GM18507 (cell line): ENCODE results near the gene TNNI2.

Source experiments
- DNase-seq: peaks from one replicate; pipeline ENCODE4 v3.0.0; 2011; ENCODE audit warnings: low read depth; ENCODE audit not compliant: insufficient read length; ENCODE audit errors: extremely low spot score
- FAIRE-seq: peaks from 2 replicates; lab custom pipeline; 2011; peaks lifted over from hg19 to GRCh38; lab: Jason Lieb, UNC

The TNNI2 gene

DNA sequence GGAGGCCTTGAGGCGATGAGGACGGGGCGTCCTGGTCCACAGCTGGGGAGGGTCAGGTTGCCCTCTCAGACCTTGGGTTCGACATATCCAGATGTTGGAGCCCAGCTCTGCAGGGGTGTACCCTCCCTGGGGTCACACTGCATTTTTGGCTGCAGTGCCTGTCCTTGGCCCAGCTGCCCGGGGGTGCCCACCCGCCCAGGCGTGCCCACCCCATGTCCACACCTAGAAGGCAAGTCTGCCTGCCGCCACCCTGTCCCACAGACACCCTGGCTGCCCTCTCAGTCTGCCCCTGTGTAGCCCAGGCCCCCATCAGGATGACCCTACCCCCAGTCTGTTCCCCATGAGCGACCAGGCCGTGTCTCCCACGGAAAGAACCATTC is 17.1 kb downstream of the TNNI2 start:
- no peak for DNase-seq
- no peak for FAIRE-seq

DNA sequence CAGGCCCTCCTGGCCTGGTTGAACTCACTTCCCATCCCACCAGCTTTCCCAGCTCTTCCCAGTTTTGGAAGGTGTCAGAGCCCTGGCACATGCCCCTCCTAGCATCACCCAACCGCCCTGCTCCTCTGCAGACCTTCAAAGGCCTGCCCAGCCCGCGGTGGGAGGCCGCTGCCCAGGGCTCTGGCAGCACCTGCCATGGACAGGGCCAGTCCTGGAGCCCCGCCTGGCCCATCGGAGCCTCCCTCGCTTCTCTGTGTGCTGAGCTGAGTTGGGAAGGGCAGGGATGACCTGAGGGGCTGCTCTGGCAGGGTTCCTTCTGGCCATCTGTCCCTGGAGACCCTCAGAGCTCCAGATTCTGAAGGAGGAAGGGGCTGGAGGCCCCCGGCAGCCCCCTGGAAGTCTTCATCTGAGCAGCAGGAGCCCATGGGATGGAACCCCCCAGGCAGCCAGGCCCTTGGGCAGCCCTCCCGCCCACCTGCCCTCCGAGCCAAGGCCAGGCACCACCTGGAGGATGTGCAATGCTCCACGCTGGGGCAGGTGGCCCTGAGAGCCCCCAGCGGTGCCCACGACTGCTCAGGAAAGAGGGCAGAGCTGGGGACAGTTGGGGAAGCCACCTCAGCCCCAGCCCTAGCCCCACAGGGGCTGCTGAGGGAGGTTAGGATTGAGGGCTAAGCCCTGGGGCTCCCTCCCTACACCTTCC is 17.7 kb downstream of the TNNI2 start:
- no peak for FAIRE-seq
- DNase-seq, result no peak

DNA sequence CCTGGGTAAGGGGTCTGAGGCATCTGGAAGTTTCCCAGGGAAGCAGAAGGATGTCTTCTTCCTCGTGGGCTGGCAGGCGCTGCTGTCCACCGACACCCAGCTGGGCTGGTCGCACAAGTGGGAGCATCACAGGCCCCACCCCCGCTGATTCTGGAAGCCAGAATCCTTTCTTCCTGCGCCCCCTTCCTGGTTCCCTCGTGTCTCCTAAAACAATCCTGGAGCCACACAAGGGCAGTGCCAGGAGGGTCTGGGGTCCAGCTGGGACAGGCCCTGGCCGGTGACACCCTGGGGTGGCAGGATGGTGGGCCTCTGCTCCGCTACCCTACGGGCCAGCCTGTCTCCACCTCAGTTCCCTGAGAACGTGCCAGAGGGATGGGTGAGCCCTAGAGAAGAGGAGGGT is 18.3 kb downstream of the TNNI2 start:
- DNase-seq (no peak), FAIRE-seq (no peak)

DNA sequence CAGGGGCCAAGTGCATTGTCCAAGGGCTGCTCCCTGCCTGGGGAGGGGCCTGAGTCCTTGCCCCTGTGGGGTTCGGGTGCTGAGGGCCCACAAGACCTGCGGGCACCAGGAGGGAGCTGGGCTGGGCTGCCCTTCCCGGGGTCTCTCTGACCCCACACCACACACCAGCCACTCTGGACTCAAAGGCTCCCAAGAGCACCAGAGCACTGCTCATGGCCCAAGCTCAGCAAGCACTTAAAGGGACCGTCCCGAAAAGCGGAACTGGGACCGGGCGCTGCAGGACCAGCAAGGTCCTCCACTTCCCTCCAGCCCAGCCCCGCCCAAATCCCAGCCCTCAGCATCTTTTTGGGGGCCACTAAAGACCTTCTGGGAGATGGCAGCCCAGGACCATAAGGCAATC is 19.4 kb downstream of the TNNI2 start:
- no peak for FAIRE-seq

DNA sequence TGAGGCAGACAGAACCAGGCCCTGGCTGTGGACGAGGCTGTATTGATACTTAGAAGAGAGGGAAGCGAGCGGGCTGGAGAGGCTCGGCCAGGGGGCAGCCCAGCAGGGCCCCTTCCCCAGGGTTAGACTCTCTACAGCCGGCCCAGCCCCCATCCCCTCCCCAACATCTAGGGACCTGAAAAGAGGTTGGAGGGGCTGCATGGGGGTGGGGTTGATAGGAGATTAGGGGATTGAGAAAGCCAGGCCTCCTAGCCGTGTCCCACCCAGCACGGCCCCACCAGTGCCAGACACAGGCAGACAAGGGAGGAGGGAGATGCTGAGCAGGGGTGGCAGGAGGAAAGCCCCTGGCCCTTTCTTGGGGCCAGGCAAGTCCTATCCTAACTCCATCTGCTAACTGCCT is 19.8 kb downstream of the TNNI2 start:
- no peak for FAIRE-seq
- DNase-seq, result no peak

More for the DNA sequence above, 19.4 kb downstream of the TNNI2 start:
- DNase-seq, result no peak

DNA sequence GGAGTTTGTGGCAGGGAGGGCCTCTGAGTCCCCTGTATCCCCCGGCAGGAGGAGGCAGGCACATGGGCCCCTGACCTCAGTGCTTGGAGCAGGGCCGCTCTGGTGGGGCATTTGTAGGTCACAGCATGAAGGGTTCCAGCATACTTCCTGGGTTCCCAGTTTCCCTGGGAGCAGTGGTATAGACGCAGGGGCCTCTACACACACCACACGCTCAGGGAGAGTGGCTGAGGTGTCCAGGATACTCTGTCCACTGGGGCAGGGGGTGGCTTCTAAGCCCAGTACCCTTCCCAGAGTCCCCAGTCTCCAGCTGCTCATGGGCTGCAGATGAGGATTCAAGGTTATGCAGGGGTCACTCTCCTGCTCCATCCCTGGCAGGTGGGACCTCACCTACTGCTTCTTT is 20.2 kb downstream of the TNNI2 start:
- DNase-seq, result no peak
- no peak for FAIRE-seq

DNA sequence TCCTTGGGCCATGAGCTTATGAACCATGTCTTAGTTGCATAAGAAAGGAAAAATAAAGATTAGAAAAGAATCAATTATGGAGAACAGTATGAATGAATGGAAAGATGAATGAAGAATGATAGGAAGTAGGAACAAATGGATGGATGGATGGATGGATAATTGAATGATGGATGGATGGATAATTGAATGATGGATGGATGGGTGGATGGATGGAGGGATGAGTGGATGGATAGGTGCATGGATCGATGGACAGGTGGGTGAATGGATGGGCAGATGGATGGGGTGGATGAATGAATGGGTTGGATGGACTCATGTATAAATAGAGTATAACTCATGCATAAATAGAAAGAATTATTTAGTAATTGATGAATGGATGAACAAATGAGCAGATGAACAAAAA is 21.3 kb downstream of the TNNI2 start:
- DNase-seq, result no peak
- FAIRE-seq, result no peak

DNA sequence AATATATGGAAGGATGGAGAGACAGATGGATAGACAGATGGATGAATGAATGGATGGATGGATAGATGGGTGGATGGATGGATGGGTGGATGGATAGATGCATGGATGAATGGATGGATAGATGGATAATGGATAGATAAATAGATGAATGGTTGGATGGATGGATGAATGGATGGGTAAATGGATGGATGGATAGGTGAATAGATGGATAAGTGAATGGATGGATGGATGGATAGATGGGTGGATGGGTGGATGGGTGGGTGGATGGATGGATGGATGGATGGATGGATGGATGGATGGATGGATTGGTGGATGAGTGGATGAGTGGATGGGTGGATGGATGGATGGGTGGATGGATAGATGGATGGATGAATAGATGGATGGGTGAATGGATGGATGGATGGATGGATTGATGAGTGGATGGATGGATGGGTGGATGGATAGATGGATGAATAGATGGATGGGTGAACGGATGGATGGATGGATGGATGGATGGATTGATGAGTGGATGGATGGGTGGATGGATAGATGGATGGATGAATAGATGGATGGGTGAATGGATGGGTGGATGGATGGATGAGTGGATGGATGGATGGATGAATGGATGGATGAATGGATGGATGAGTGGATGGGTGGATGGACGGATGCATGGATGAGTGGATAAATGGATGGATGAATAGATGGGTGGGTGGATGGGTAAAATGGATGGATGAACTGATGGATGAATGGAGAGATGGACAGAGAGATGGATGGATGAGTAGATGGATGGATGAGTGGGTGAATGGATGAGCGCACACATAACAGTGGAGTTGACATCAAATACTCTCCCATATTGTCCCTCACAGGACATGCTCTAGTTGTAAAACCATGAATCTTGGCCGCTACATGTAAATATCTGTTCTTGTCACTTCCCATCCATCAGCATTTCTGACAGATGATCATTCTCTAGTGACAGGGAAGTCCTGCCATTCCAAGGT is 22.9 kb downstream of the TNNI2 start:
- no peak for FAIRE-seq
- no peak for DNase-seq

DNA sequence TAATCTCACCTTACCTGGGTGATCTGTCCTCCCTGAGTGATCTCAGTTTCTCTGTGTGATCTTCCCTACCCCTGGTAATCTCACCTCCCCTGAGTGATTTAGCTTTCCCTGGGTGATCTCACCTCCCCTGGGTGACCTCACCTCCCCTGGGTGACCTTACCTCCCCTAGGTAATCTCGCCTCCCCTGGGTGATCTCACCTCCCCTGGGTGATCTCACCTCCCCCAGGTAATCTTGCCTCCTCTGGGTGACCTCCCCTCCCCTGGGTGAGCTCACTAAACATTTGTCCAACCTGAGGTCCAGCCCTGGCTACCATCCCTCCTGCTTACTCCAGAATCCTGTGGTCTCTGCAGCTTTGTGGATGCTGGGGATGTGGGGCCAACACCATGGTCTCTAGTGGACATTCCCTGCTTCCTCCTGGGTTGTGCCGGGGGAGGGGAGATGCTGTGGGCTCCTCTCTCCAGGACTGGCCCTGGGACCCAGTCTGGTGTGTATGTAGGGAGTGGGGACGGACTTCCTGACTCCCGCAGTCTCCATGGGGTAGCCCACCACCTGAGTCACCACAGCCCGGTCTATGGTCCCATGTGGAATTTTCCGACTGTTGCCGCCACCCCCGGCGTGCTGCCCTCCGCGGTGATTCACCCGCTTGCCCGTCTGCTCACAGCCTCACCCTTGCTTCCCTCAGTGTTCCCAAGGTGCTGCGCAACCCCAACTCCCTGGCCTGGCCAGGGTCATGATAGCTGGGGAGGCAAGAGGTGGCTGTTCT is 24.0 kb downstream of the TNNI2 start:
- DNase-seq, result no peak
- no peak for FAIRE-seq

DNA sequence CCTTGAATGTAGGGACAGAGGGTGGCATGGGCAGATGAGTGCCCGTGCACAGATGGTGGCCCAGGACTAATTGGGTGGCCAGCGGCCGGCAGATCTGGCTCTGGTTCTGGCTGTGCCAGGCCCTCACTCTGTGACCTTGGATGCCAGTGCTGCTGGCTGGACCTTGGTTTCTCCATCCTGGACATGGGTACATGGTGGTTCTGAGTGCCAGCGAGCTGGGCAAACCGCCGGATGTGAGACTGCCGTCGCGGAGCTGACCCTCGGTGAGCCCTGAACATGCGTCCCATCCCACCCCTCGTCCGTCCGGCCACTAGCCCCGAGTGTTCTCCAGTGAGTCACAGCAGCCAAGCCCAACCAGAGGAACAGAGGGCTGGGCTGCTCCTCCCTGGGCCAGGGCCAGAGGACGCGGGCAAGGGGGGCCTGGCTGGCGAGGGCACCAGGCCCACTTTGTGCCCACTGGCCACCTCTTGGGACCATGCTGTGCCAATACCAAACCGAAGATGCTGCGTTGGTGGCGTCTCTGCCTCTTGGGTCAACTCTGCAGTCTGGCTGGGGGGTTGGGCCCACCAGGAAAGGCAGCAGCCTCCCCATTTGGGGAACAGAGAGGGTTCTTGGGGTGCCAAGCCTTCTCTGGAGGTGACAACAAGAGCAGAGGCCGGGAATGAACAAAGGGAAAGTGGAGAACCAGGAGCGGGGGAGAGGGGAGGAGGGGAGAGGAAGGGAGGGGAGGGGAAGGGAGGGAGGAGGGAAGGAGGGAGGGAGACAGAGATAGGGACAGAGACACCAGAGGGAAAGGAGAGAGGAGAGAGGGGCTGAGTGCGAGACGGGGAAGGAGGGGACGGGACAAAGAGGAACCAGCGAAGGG is 24.8 kb downstream of the TNNI2 start:
- no peak for DNase-seq
- no peak for FAIRE-seq

DNA sequence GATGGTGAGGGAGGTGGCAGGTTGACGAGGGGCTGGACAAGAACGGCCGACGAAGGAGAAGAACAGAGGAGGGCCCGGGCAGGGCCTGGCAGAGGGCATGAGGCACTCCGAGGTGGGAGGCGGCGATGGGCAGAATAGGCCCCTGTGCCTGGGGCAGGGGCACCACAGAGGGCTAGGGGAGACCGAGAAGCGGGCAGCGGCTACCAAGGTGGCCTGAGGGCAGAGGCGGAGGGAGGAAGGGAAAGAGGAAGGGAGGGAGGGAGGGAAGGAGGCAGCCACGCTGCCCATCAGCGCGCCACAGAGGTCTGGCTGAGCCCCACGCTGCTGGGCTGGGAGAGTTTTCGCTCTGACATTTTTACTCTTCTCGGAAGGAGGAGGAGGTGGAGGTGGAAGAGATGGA is 25.4 kb downstream of the TNNI2 start:
- no peak for DNase-seq
- FAIRE-seq, result no peak

DNA sequence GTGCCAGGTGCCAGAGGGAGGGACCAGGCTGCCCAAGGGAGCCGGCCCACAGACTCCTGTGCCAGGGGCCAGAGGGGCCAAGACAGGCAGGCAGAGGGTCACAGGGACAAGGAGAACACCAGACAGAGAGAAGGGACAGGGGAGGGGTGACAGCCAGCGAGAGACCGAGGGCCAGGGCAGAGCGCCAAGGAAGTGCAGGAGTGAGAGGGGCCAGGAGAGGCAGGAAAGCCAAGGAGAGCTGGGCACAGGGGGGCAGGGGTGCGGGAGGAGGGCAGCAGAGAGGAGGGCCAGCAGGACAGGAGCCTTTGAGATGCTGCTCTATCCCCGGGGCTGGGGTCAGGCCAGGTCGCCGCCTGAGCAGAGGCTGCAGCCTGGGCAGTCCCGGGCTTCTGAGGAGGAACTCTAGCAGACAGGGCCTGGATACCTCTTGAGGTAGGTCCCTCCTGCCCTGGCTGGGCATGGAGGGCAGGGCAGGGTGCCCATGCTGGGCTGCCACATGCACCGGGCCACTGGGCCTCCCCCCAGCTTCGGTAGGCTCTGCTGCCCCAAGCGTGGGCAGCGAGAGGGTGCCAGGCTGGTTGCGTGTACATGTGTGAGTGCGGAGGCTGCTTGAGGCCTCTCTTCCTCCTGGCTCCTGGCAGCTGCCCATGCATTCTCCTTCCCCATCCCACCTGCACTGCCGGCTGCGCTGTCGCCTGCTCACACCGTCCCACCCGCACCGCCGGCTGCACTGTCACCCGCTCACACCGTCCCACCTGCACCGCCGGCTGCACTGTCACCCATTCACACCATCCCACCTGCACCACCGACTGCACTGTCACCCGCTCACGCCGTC is 26.3 kb downstream of the TNNI2 start:
- DNase-seq (no peak), FAIRE-seq (no peak)

DNA sequence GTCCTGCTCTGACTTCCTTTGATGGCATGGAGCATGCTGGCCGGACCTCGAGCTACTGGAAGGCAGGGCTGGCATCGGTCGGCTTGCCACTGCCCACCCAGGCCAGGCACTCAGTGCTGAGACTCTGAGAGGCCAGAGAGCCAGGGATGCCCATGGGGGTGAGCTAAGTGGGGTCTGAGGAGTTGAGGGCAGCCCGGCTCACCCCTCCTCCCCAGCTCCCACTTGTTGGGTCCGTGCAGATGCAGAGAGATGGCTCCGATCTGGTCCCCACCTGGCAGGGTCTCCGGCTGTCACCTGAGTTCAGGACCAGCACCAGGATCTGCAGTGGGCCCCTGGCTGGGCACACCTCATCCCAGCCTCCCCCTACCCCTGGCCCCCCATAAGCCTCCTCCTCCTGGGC is 27.4 kb downstream of the TNNI2 start:
- FAIRE-seq, result no peak
- DNase-seq, result no peak

DNA sequence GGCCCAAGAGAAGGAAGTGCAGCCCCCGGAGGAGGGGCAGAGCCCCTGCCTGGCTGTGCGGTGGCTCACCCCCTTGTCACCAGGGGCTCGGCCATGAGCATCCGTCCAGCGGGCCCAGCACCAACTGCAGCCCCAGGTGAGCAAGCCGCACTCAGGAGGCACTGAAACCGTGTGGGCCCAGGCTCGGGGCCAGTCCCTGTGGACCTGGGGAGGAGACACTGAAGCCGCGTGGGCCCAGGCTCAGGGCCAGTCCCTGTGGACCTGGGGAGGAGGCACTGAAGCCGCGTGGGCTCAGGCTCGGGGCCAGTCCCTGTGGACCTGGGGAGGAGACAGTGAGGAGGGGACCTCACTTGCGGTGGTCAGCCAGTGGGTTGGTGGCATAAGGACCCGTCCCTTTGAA is 28.0 kb downstream of the TNNI2 start:
- DNase-seq (no peak), FAIRE-seq (no peak)

DNA sequence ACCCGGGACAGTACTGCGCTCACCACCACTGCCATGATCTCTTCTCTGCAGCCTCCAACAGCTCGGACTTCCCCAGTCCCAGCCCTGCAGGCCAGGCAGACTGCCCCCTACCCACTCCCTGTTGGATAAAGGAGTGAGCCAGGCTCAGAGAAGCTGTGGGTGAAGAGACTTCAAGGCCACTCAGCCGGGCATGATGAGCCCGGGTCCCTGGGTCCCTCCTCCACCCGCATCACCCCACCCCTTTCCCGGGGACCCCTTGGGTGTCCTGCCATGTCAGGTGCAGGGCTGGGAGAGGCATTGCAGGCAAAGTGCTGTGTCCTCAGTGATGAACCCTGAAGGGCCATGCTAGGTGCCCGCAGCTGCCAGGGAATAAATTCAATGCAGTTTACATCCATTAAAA is 28.6 kb downstream of the TNNI2 start:
- FAIRE-seq (no peak), DNase-seq (no peak)

DNA sequence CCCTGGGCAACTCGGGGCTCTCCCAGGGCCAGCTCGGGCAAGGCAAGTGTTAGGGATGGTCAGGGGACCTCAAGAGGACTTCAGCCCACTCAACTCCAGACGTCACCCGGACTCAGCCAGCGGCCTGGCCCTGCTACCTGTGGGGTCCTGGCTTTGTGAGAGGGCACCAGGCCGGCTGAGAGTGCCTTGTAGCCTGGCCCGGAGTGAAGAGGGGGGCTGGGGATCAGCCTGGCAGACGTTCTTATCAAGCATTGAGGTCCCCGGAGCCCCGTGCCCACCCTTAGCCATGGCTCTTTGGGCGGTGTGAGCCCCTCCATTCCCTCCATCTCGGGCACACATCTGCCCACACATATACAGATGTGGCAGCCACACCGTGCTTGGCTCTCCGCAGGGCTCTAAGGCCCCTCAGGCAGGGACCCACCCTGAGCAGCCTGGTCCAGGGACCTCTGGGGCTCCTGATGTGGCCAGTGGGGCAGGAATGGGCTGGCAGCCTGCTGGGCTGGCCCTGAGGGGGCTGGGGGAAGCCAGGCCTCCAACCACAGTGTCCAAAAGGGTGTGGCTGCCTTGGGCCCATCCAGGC is 29.4 kb downstream of the TNNI2 start:
- FAIRE-seq (no peak), DNase-seq (no peak)

DNA sequence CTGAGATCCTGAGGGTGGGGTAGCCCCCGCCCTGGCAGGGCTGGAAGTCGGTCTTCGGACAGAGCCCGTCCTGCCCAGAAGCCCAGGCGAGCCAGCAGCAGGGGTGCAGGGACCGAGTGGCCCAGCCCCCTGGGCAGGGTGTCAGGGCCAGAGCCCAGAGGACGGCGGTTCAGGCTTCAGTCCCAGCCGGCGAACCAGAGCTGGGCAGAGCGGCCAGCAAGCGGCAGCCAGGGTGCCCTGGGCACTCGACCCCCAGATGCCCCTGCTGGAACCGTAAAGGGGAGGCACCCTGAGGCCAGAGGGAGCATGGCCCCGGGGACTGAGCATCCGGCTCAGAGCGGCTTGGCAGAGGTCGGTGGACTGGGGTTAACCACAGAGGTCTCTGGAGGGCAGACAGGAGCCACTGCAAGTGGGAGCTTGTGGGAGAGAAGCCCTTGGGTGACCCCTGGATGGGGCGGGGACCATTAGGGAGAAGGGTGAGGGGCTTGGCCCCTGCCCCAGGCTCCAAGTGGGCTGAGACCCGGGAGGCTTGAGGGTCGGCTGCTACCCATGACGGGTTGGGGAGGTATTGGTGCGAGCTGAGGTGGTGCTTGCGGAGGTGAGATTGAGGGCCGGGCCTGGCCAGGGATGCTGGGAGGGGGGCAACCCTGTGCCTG is 30.0 kb downstream of the TNNI2 start:
- FAIRE-seq (no peak), DNase-seq (no peak)
